K562 (cell line): ENCODE results near the gene PFKL. TPM values are rescaled to one million over a fixed set of nuclear protein-coding genes. Genes with fewer than 3 reads are reported as not detected.
A peak's percentile ranks its signal among the peaks of the same experiment; 100 is the strongest.

Experiments
- ATAC-seq: fragments of 200-7000 bp; cut with Tn5 transposase; 3 replicates; pipeline ENCODE4 v1.9.1; 2020; ENCODE audit warnings: moderate library complexity
- BruUV-seq: library from RNA; stranded (reverse); fragments of 400-500 nt; replicated peaks from 2 replicates; lab custom pipeline; 2021; lab: Mats Ljungman, UMichigan
- CTCF ChIA-PET: fragments of 300-600 bp; formaldehyde crosslinking; extraction: SDS; loops from one replicate; lab custom pipeline; 2021; ENCODE audit warnings: low intra/inter-chr PET ratio; lab: Yijun Ruan, JAX
- POLR2A ChIA-PET: fragments of 300-600, 350-650 bp; sonication (Branson Sonifier 250); formaldehyde crosslinking; extraction: SDS; loops from one replicate; lab custom pipeline; 2021; ENCODE audit warnings: antibody characterized with exemption, inconsistent platforms; lab: Yijun Ruan, JAX
- DNase-seq, 4 experiments: peaks; one replicate each; pipeline versions ENCODE4 v3.0.0 to v3.0.0-alpha.2; 2011 to 2018; ENCODE audit warnings: low spot score in 3 of 4, mixed read lengths in 3 of 4; ENCODE audit errors: extremely low read depth in 1 of 4
- FAIRE-seq: peaks from 2 replicates; lab custom pipeline; 2011; peaks lifted over from hg19 to GRCh38; lab: Jason Lieb, UNC
- H2AFZ ChIP-seq: 2 replicates; pipeline ENCODE4 v1.6.0; 2011; ENCODE audit warnings: low read depth, low read length, control low read depth, inconsistent platforms
- H3K27ac ChIP-seq: fragments of 200-600 bp; 3 replicates; pipeline ENCODE4 v1.8.0; 2011; ENCODE audit warnings: low read depth, mild to moderate bottlenecking, control low read depth, inconsistent platforms, low read length, moderate library complexity, mixed read lengths; ENCODE audit errors: extremely low read depth
- H3K27me3 ChIP-seq, 2 experiments: fragments of 300-600 bp in 1 of 2; 2 replicates in 1 of 2; 3 replicates in 1 of 2; pipeline versions ENCODE4 v1.6.0 to v1.8.0; 2011; ENCODE audit warnings: inconsistent platforms in 2 of 2, low read length in 2 of 2, mild to moderate bottlenecking in 1 of 2, mixed read lengths in 1 of 2, moderate library complexity in 1 of 2; ENCODE audit not compliant: control insufficient read depth in 2 of 2, insufficient read depth in 2 of 2
- H3K36me3 ChIP-seq: fragments of 300-600 bp; 3 replicates; pipeline ENCODE4 v1.8.0; 2011; ENCODE audit warnings: mild to moderate bottlenecking, low read length, inconsistent platforms; ENCODE audit not compliant: control insufficient read depth, insufficient read depth
- H3K4me1 ChIP-seq, 2 experiments: fragments of 200-600 bp in 1 of 2; replicated peaks in 1 of 2; 2 replicates in 1 of 2; 3 replicates in 1 of 2; pipeline versions ENCODE4 v1.5.1 to v1.8.0; 2011; ENCODE audit warnings: inconsistent platforms in 2 of 2, low read length in 2 of 2, mild to moderate bottlenecking in 1 of 2, mixed read lengths in 1 of 2, moderate library complexity in 1 of 2; ENCODE audit not compliant: control insufficient read depth in 2 of 2, insufficient read depth in 2 of 2
- H3K4me2 ChIP-seq: 2 replicates; pipeline ENCODE4 v1.6.1; 2011; ENCODE audit warnings: low read length, control low read depth, inconsistent platforms, mixed read lengths; ENCODE audit not compliant: insufficient read depth
- H3K4me3 ChIP-seq: fragments of 200-600 bp; sonication (generic), shearing (Covaris generic); 2 replicates; pipeline ENCODE4 v1.5.1; 2016; ENCODE audit warnings: control low read depth, inconsistent platforms
- H3K79me2 ChIP-seq: fragments of 200-600 bp; 3 replicates; pipeline ENCODE4 v1.8.0; 2011; ENCODE audit warnings: low read length, inconsistent platforms; ENCODE audit not compliant: control insufficient read depth, insufficient read depth
- H3K9ac ChIP-seq, 2 experiments: 2 replicates each; pipeline versions ENCODE4 v1.6.0 to v1.6.1; 2011; ENCODE audit warnings: low read depth in 2 of 2, low read length in 2 of 2, control low read depth in 1 of 2, inconsistent platforms in 1 of 2, mild to moderate bottlenecking in 1 of 2, mixed read lengths in 1 of 2; ENCODE audit not compliant: insufficient read depth in 1 of 2
- H3K9me1 ChIP-seq: one replicate; pipeline ENCODE4 v1.6.0; 2011; ENCODE audit warnings: inconsistent platforms, mild to moderate bottlenecking, low read length, moderate library complexity; ENCODE audit not compliant: control insufficient read depth, insufficient read depth
- H3K9me3 ChIP-seq: replicated peaks from 2 replicates; pipeline ENCODE4 v1.5.1; 2011; ENCODE audit warnings: low read depth, low read length, inconsistent platforms; ENCODE audit not compliant: control insufficient read depth, insufficient read depth
- H4K20me1 ChIP-seq: replicated peaks from 2 replicates; pipeline ENCODE4 v1.6.1; 2011; ENCODE audit warnings: low read length, inconsistent platforms, mixed read lengths; ENCODE audit not compliant: control insufficient read depth, insufficient read depth
- ARHGAP35 ChIP-seq: fragments of 450-650 bp; IDR thresholded peaks from 2 replicates; pipeline ENCODE4 v1.6.1; 2018; ENCODE audit not compliant: partially characterized antibody
- FOXJ2 ChIP-seq: fragments of 200-800 bp; sonication (Bioruptor generic); IDR thresholded peaks from 2 replicates; pipeline ENCODE4 v1.6.1; 2016; ENCODE audit warnings: missing genetic modification characterization, missing compliant biosample characterization
- MIER1 ChIP-seq: fragments of 450-650 bp; IDR thresholded peaks from 2 replicates; pipeline ENCODE4 v1.6.1; 2016; ENCODE audit warnings: antibody characterized with exemption, mild to moderate bottlenecking, low read depth
- NKRF ChIP-seq: fragments of 450-650 bp; IDR thresholded peaks from 2 replicates; pipeline ENCODE4 v1.6.1; 2016; ENCODE audit warnings: borderline replicate concordance
- POLR2G ChIP-seq: fragments of 200-400 bp; formaldehyde crosslinking; IDR thresholded peaks from 2 replicates; pipeline ENCODE4 v1.6.1; 2017; ENCODE audit warnings: low read depth, mild to moderate bottlenecking, antibody characterized with exemption, low read length, moderate library complexity
- ZNF696 ChIP-seq: fragments of 250-450 bp; sonication (Bioruptor Pico); conservative IDR thresholded peaks from 2 replicates; pipeline ENCODE4 v1.4.0; 2020; ENCODE audit warnings: mild to moderate bottlenecking, moderate library complexity
- WGBS: fragments of 100-300 bp; shearing (Covaris generic); methylation state at CpG from one replicate; pipeline ENCODE4 v1.1.6; 2016; ENCODE audit warnings: low coverage, mixed read lengths; ENCODE audit not compliant: insufficient coverage; ENCODE audit errors: missing lambda C conversion rate; 5-methylcytosine and 5-hydroxymethylcytosine counted together
- in situ Hi-C: fragments of 300-500 bp; cut with MboI; formaldehyde crosslinking; loops from 4 replicates; pipeline ENCODE4 v1.15.0; 2018; ENCODE audit warnings: inconsistent platforms, mixed read lengths
- intact Hi-C: fragments of 100-400 bp; cut with micrococcal nuclease; formaldehyde crosslinking; loops from 2 replicates; pipeline ENCODE4 v1.14.2; 2022
- polyA plus RNA-seq, 8 experiments: library from polyadenylated mRNA; depleted of rRNA in 4 of 8; stranded (reverse) in 5 of 8; unstranded in 3 of 8; fragments of >200 nt; fragmentation: Nextera tagmentation in 2 of 8; fragmentation: Illumina TruSeq in 1 of 8; extraction: Ambion mirVana in 2 of 8; extraction: Trizol in 1 of 8; gene quantifications; 2 replicates each; pipeline versions ENCODE4 v1.2.1 to v1.2.3, GENCODE V29; 2011 to 2014; ENCODE audit warnings: inconsistent platforms in 1 of 8, missing spikeins in 1 of 8
- total RNA-seq, 7 experiments: library from RNA; depleted of rRNA in 6 of 7; stranded (reverse); fragments of >200 nt in 6 of 7; fragmentation: Illumina TruSeq in 2 of 7; extraction: Trizol in 2 of 7; gene quantifications; 2 replicates each; pipeline versions ENCODE4 v1.2.1 to v1.2.3, GENCODE V29; 2011 to 2021; ENCODE audit warnings: low replicate concordance in 1 of 7

Gene PFKL
- total and polyA plus RNA-seq, 9 of the 15 experiments (the other 6 are each of a cell fraction or from before 2014, with no cell fraction given) = 1.1 to 124 (median 45.6) TPM

- CTCF ChIA-PET = no interaction called here
Observed at GRCh38 chr21:44312716-44313115, 12.9 kb downstream of the PFKL start.

More at GRCh38 chr21:44312716-44313115, 12.9 kb downstream of the PFKL start:
- BruUV-seq = no TSS peak
- no peaks in the 10 kb centered on the region for H3K9me3 ChIP-seq
- DNase-seq (no peak), FAIRE-seq (no peak), ATAC-seq (no peak)
- POLR2A ChIA-PET = no interaction called here
- H3K9ac ChIP-seq = no peak overlapping the region
- no peaks in the 10 kb centered on the region for H3K27me3 ChIP-seq
- intact Hi-C loops = no loop called here
- H4K20me1 ChIP-seq = peaks cover 6% of the 10 kb centered on the region; the same call in 1 of the 2 replicates
- H2AFZ ChIP-seq = no peak overlapping the region
- in situ Hi-C loops = no loop called here
- TF ChIP-seq ARHGAP35 = no peak
- no peak for TF ChIP-seq MIER1
- no peak for TF ChIP-seq ZNF696 (CRISPR knock-in tag)
- TF ChIP-seq NKRF = no peak
- TF ChIP-seq FOXJ2 (tag) = no peak
- TF ChIP-seq POLR2G = peak; percentile 11; the same call in 1 of the 2 replicates
- 92% methylated on average over 17 of the region's 19 CpGs for WGBS
- no peak overlapping the region for H3K4me3 ChIP-seq
- no peak overlapping the region for H3K4me2 ChIP-seq
- no peaks in the 10 kb centered on the region; the same call in 1 of the 3 replicates for H3K79me2 ChIP-seq
- H3K36me3 ChIP-seq = peaks cover 77% of the 10 kb centered on the region; the same call in 2 of the 3 replicates
- H3K9me1 ChIP-seq = no peaks in the 10 kb centered on the region
- peaks cover 0 to 23% of the 10 kb centered on the region in 2 experiments; a peak in 1 of 5 replicates for H3K4me1 ChIP-seq
- H3K27ac ChIP-seq = no peak overlapping the region
